Astrocyte (in vitro differentiated cells and primary cell): ENCODE measurements around the gene SLC25A53. TPM values are rescaled to one million over a fixed set of nuclear protein-coding genes. Genes with fewer than 3 reads are reported as not detected.
A peak's percentile ranks its signal among the peaks of the same experiment; 100 is the strongest.

Experiments
- DNase-seq: peaks from one replicate; pipeline ENCODE4 v3.0.0-alpha.2; 2010; ENCODE audit warnings: low read depth
- FAIRE-seq: peaks from 2 replicates; lab custom pipeline; 2011; peaks lifted over from hg19 to GRCh38; lab: Jason Lieb, UNC
- H2AFZ ChIP-seq: 2 replicates; pipeline ENCODE4 v1.6.0; 2012; ENCODE audit warnings: low read depth, low read length, inconsistent platforms
- H3K27ac ChIP-seq: 2 replicates; pipeline ENCODE4 v1.5.1; 2011; ENCODE audit warnings: low read depth, low read length, inconsistent platforms
- H3K27me3 ChIP-seq: 2 replicates; pipeline ENCODE4 v1.6.0; 2011; ENCODE audit warnings: low read length, inconsistent platforms; ENCODE audit not compliant: insufficient read depth
- H3K36me3 ChIP-seq: 2 replicates; pipeline ENCODE4 v1.5.1; 2011; ENCODE audit warnings: low read length, inconsistent platforms; ENCODE audit not compliant: insufficient read depth
- H3K4me1 ChIP-seq: 2 replicates; pipeline ENCODE4 v1.5.1; 2011; ENCODE audit warnings: low read length, inconsistent platforms; ENCODE audit not compliant: insufficient read depth
- H3K4me2 ChIP-seq: 2 replicates; pipeline ENCODE4 v1.6.0; 2012; ENCODE audit warnings: low read length, inconsistent platforms
- H3K4me3 ChIP-seq: 2 replicates; pipeline ENCODE4 v1.5.1; 2011; ENCODE audit warnings: low read depth, mild to moderate bottlenecking, low read length, inconsistent platforms; ENCODE audit not compliant: insufficient read depth
- H3K79me2 ChIP-seq: 2 replicates; pipeline ENCODE4 v1.6.0; 2012; ENCODE audit warnings: mild to moderate bottlenecking, low read length, inconsistent platforms; ENCODE audit not compliant: insufficient read depth
- H3K9ac ChIP-seq: 2 replicates; pipeline ENCODE4 v1.6.0; 2012; ENCODE audit warnings: mild to moderate bottlenecking, low read length, inconsistent platforms
- H3K9me3 ChIP-seq: 2 replicates; pipeline ENCODE4 v1.5.1; 2012; ENCODE audit warnings: low read depth, mild to moderate bottlenecking, low read length, inconsistent platforms; ENCODE audit not compliant: insufficient read depth
- H4K20me1 ChIP-seq: 2 replicates; pipeline ENCODE4 v1.6.0; 2012; ENCODE audit warnings: low read length, inconsistent platforms; ENCODE audit not compliant: insufficient read depth
- H3K27ac Mint-ChIP-seq: one replicate; pipeline ENCODE4 v1.8.0; 2021; ENCODE audit warnings: mild to moderate bottlenecking, mixed read lengths; ENCODE audit not compliant: unreplicated experiment
- H3K27me3 Mint-ChIP-seq: one replicate; pipeline ENCODE4 v1.8.0; 2021; ENCODE audit warnings: low read depth, mixed read lengths; ENCODE audit not compliant: unreplicated experiment
- H3K36me3 Mint-ChIP-seq: one replicate; pipeline ENCODE4 v1.8.0; 2021; ENCODE audit warnings: low read depth, mixed read lengths; ENCODE audit not compliant: unreplicated experiment
- H3K4me1 Mint-ChIP-seq: one replicate; pipeline ENCODE4 v1.8.0; 2021; ENCODE audit warnings: low read depth, mixed read lengths; ENCODE audit not compliant: unreplicated experiment
- H3K4me3 Mint-ChIP-seq: one replicate; pipeline ENCODE4 v1.8.0; 2021; ENCODE audit warnings: mild to moderate bottlenecking, moderate library complexity, mixed read lengths; ENCODE audit not compliant: unreplicated experiment
- H3K9me3 Mint-ChIP-seq: one replicate; pipeline ENCODE4 v1.8.0; 2021; ENCODE audit warnings: mild to moderate bottlenecking, mixed read lengths; ENCODE audit not compliant: unreplicated experiment
- CTCF ChIP-seq: IDR thresholded peaks from 2 replicates; pipeline ENCODE4 v1.5.1; 2011; ENCODE audit warnings: low read depth, mild to moderate bottlenecking, inconsistent platforms, low read length, moderate library complexity; ENCODE audit not compliant: insufficient read depth
- EZH2 ChIP-seq: IDR thresholded peaks from 2 replicates; pipeline ENCODE4 v1.6.1; 2012; ENCODE audit warnings: mild to moderate bottlenecking, low read length, inconsistent platforms; ENCODE audit not compliant: insufficient read depth
- total RNA-seq: library from RNA; stranded (reverse); gene quantifications from 2 replicates; pipeline ENCODE4 v1.2.1, GENCODE V29; 2021

Gene SLC25A53
- total RNA-seq, 1 donor from 2014 or later: 5.3 TPM

DNA sequence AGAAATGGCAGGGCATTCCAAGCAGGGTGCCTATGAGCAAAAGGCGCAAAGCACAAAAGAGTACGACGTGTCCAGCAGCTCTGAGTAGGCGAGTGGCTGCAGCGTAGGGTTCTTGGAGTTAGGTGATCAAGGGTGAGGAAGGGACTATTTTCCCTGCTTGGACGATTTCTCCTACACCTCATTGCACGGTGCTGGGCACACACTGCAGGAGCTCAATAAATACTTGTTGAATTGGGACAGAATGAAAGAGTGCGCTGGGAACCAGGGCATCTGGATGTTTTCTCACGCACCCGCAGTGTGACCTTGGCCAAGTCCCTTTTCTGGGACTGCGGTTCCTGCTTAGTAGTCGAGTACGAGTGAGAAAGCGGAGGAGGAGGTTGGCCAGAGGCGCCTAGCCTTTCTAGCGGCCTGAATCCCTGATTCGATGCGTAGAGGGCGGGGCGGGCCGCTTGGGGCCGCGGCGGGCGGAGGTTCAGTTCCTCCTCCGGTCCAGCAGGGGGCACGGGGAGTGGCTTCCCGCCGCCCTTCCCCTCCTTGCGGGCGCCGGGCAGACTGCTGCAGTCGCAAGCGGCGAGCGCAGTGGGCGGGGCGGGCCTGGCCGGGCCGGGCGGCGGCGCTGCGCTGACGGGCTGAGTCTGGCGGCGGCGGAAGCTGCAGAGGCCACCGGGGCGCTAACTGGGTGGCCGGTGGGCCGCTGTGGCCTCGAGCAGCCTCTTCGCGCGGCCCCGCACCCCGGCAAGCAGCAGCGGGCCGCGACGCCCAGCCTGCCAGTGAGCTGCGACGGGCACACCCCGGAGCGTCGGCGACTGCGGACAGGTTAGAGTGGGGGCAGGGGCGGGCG is 9.3 kb upstream of the SLC25A53 start, which contains the start of gene FAM199X:
FAM199X (plus strand) TSS at position 560 of the 841 bp plus-strand sequence. CDS start 333 bp downstream, outside the sequence.
- peaks cover 9% of the 10 kb centered on the region for H3K4me1 Mint-ChIP-seq
- H3K9me3 Mint-ChIP-seq: no peaks in the 10 kb centered on the region

DNA sequence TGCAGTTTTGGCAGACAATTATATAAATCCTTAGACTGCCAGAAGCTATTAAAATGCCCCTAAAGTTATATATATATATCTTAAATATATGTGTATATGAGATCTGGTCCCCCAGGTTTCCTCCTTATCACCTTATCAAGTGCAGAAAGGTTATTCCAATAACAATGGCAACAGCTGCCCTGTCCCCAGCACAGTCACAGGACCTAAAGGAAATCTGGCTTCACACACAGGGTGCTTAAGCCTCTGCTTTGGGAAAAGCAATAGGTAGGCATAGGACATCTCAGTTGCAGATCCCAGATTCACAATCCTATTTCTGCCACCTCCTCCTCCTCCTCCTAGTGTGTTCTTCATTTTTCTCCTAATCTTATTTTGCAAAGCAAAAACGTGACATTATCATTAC is 5.8 kb downstream of the SLC25A53 start:
- Mint-ChIP-seq H3K27ac (no peak overlapping the region), H3K9me3 (no peaks in the 10 kb centered on the region), H3K27me3 (no peaks in the 10 kb centered on the region), H3K36me3 (no peaks in the 10 kb centered on the region), H3K4me1 (no peaks in the 10 kb centered on the region), H3K4me3 (no peak overlapping the region)
- DNase-seq: no peak
- no peak overlapping the region for H3K4me3 ChIP-seq
- no peak for FAIRE-seq
- no peak overlapping the region for H3K4me2 ChIP-seq
- no peaks in the 10 kb centered on the region for H4K20me1 ChIP-seq
- TF ChIP-seq EZH2 (no peak), CTCF (no peak)
- no peaks in the 10 kb centered on the region for H3K9me3 ChIP-seq
- no peaks in the 10 kb centered on the region for H3K27me3 ChIP-seq
- H3K9ac ChIP-seq: no peak overlapping the region
- H2AFZ ChIP-seq: no peak overlapping the region
- H3K79me2 ChIP-seq: peaks cover 34% of the 10 kb centered on the region
- H3K4me1 ChIP-seq: no peaks in the 10 kb centered on the region
- H3K36me3 ChIP-seq: no peaks in the 10 kb centered on the region
- no peak overlapping the region for H3K27ac ChIP-seq

More for the DNA sequence above, 9.3 kb upstream of the SLC25A53 start, which contains the start of gene FAM199X:
- Mint-ChIP-seq H3K27me3 (no peaks in the 10 kb centered on the region), H3K36me3 (no peaks in the 10 kb centered on the region), H3K4me3 (peak within 1 kb of the TSS; percentile 91), H3K27ac (peak within 1 kb of the TSS; percentile 20)
- no peak for FAIRE-seq
- peaks cover 30% of the 10 kb centered on the region for H4K20me1 ChIP-seq
- no peaks in the 10 kb centered on the region for H3K36me3 ChIP-seq
- peak within 1 kb of the TSS; percentile 97 for H3K4me2 ChIP-seq
- DNase-seq: peak; percentile 77
- H3K4me3 ChIP-seq: peak within 1 kb of the TSS; percentile 83
- peaks cover 11% of the 10 kb centered on the region for H3K4me1 ChIP-seq
- H3K9me3 ChIP-seq: no peaks in the 10 kb centered on the region
- no peaks in the 10 kb centered on the region for H3K27me3 ChIP-seq
- peak within 1 kb of the TSS; percentile 86 for H2AFZ ChIP-seq
- H3K9ac ChIP-seq: peak within 1 kb of the TSS; percentile 88
- TF ChIP-seq CTCF (peak; percentile 8), EZH2 (no peak)
- peak within 1 kb of the TSS; percentile 62 for H3K27ac ChIP-seq
- peaks cover 46% of the 10 kb centered on the region for H3K79me2 ChIP-seq
